Measurements from ENCODE around the gene COBLL1. TPM values are rescaled to one million over a fixed set of nuclear protein-coding genes. Genes with fewer than 3 reads are reported as not detected.

COBLL1 gene
- total RNA-seq, 1 donor: 13.4 TPM

DNA sequence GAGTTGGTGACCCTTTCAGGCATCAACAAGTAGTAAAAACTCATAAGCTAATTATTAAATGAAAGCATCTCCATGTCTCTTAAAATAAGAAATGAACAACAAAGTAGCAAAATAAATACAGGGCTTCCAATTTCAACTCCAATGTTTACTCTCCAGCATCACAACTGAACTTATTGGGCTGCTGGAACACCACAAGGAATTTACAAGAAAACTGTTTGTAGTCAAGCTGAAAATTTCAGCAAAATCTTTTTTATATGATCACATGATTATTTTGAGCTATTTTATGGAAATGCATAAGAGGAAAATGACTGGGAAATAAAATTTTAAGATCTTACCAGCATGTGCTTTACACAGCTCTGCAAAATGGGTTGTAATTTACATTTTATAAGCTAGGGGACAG lies 28.1 kb downstream of the COBLL1 start:
- TF ChIP-seq, protein P1, sequence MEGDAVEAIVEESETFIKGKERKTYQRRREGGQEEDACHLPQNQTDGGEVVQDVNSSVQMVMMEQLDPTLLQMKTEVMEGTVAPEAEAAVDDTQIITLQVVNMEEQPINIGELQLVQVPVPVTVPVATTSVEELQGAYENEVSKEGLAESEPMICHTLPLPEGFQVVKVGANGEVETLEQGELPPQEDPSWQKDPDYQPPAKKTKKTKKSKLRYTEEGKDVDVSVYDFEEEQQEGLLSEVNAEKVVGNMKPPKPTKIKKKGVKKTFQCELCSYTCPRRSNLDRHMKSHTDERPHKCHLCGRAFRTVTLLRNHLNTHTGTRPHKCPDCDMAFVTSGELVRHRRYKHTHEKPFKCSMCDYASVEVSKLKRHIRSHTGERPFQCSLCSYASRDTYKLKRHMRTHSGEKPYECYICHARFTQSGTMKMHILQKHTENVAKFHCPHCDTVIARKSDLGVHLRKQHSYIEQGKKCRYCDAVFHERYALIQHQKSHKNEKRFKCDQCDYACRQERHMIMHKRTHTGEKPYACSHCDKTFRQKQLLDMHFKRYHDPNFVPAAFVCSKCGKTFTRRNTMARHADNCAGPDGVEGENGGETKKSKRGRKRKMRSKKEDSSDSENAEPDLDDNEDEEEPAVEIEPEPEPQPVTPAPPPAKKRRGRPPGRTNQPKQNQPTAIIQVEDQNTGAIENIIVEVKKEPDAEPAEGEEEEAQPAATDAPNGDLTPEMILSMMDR (IDR thresholded peaks at IDR 0.05; ENCODE audit: insufficient read depth, low read depth, low read length): no peak
- no peak overlapping the region for H3K4me3 ChIP-seq (ENCODE audit: low read depth, low read length)
- peak; percentile 50 for DNase-seq (ENCODE audit: low read depth)

DNA sequence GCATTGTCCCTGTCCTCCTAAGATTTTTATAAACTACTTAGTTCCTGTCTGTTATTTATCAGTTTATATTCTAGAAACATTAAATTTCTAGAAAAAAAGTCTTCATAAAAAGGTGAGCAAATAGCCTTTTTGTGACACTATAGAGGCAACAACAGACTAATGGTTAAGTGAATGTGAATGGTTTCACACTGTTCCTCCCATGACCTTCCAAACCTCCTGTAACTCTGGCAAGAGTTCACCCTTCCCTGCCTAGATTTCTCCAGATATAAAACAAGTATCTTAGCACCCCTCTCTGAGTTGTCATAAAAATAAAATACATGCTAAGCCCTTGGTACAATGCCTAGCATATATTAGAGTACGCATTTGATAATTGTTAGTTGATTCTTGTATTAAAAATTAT lies 29.2 kb downstream of the COBLL1 start:
- H3K4me3 ChIP-seq (ENCODE audit: low read depth, low read length): no peak overlapping the region
- no peak for DNase-seq (ENCODE audit: low read depth)
- TF ChIP-seq, protein P1 (IDR thresholded peaks at IDR 0.05; ENCODE audit: insufficient read depth, low read depth, low read length): no peak

DNA sequence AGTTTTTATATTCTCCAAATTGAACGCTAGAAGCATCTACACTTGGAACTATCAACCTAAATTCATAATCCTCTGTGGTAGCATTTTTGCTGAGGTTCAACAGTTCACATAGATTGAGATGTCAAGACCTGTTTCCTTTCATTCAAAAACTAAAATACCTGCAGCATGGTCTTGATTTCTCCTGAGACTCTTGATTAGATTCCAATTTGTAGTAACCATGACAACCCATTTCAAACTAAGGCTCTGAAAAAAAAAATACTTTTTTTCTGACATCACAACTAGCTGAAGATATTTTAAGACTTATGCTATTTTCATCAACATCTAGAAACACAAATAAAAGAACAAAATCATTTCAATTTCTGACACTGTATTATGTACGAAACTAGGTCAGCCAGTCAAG lies 29.8 kb downstream of the COBLL1 start:
- TF ChIP-seq, protein P1 (IDR thresholded peaks at IDR 0.05; ENCODE audit: insufficient read depth, low read depth, low read length): no peak
- no peak for DNase-seq (ENCODE audit: low read depth)
- no peak overlapping the region for H3K4me3 ChIP-seq (ENCODE audit: low read depth, low read length)

DNA sequence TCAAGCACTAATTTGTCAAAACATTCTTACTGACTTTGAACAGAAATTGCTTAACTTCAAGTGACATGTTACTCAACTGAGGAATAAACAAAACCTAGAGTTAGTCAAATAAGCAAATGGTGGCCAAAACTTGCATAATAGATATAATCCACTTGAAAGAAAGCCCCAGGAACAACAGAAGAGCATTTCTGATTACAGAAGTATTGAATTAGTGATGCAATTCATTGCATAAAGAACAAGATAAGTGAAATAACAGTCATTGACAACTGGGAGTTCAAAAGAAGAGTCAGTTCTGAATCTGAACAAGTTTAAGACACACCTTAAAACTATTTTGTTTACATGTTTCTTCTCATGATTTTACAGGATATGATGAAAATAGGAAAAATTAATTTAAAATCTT lies 30.8 kb downstream of the COBLL1 start:
- DNase-seq (ENCODE audit: low read depth): peak; percentile 77
- TF ChIP-seq, protein P1 (IDR thresholded peaks at IDR 0.05; ENCODE audit: insufficient read depth, low read depth, low read length): no peak

DNA sequence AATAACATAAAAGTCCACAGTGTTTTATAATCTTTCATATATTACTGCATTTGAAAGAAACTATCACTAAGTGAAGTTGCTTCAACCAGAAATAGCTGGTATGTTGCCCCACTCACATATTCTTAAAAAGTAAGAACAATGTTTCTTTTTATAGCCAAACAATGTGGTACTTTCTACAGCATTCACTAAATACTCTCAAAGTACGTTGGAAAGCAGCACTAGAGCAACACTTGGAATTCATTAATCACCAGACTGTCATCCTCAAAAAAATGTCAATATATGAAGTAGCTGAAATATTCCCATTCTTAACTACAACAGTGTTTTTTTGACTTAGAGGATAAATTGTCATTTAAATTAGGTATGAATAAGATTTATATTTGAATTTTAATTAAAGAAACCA lies 32.8 kb downstream of the COBLL1 start:
- H3K4me3 ChIP-seq (ENCODE audit: low read depth, low read length): no peak overlapping the region
- DNase-seq (ENCODE audit: low read depth): no peak
- TF ChIP-seq, protein P1 (IDR thresholded peaks at IDR 0.05; ENCODE audit: insufficient read depth, low read depth, low read length): no peak

More for the DNA sequence above, 30.8 kb downstream of the COBLL1 start:
- H3K4me3 ChIP-seq (ENCODE audit: low read depth, low read length): no peak overlapping the region

DNA sequence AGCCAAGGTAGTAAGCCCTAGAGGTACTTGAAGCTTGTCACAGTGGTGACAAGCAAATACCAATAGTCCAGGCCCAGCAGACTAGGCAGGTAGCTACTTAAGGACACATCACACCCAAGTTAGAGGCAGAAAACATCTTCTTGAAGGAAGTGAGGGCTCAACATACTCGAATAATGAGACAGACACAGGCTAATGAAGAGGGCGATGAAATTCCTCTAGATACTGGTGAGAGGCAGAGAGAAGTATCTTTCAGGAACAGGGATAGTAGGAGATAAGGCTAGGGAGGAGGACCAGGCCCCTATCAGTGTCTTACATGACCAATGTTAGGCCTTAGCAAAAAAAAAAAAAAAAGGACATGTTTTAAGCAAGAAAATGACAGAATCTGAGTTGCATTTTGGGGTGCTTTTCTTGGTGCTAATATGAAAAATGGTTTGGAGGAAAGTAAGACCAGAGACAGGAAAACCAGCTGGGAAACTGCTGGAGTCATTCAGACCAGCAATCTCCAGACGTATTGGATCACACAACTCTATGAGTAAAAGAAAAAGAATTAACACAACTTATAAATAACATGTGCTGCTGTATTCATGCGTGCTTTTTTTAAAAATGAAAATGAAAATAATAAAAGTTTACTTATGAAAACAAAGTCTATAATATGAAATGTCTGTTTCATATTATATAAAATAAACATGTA lies 37.7 kb downstream of the COBLL1 start:
- no peak overlapping the region for H3K4me3 ChIP-seq (ENCODE audit: low read depth, low read length)
- peak; percentile 36 for DNase-seq (ENCODE audit: low read depth)
- TF ChIP-seq, protein P1 (IDR thresholded peaks at IDR 0.05; ENCODE audit: insufficient read depth, low read depth, low read length): no peak

Data from fibroblast of villous mesenchyme (primary cell).